Choroid plexus epithelial cell (primary cell): ENCODE measurements around the gene GMDS.

Experiments
- DNase-seq: peaks from one replicate; pipeline ENCODE4 v3.0.0-alpha.2; 2010; ENCODE audit warnings: low read depth
- H3K4me3 ChIP-seq: 2 replicates; pipeline ENCODE4 v1.5.1; 2011; ENCODE audit warnings: low read depth, mild to moderate bottlenecking, control low read depth, low read length, moderate library complexity
- TF ChIP-seq, protein P1 (sequence below): conservative IDR thresholded peaks from 2 replicates; pipeline ENCODE4 v1.5.1; 2011; ENCODE audit warnings: low read depth, mild to moderate bottlenecking, control low read depth, inconsistent platforms, low read length, moderate library complexity

Gene GMDS

GRCh38 chr6:1971612-1972011 lies 273.8 kb downstream of the GMDS start:
- H3K4me3 ChIP-seq: no peak overlapping the region
- DNase-seq: no peak
- TF ChIP-seq, protein P1, sequence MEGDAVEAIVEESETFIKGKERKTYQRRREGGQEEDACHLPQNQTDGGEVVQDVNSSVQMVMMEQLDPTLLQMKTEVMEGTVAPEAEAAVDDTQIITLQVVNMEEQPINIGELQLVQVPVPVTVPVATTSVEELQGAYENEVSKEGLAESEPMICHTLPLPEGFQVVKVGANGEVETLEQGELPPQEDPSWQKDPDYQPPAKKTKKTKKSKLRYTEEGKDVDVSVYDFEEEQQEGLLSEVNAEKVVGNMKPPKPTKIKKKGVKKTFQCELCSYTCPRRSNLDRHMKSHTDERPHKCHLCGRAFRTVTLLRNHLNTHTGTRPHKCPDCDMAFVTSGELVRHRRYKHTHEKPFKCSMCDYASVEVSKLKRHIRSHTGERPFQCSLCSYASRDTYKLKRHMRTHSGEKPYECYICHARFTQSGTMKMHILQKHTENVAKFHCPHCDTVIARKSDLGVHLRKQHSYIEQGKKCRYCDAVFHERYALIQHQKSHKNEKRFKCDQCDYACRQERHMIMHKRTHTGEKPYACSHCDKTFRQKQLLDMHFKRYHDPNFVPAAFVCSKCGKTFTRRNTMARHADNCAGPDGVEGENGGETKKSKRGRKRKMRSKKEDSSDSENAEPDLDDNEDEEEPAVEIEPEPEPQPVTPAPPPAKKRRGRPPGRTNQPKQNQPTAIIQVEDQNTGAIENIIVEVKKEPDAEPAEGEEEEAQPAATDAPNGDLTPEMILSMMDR: no peak

DNA sequence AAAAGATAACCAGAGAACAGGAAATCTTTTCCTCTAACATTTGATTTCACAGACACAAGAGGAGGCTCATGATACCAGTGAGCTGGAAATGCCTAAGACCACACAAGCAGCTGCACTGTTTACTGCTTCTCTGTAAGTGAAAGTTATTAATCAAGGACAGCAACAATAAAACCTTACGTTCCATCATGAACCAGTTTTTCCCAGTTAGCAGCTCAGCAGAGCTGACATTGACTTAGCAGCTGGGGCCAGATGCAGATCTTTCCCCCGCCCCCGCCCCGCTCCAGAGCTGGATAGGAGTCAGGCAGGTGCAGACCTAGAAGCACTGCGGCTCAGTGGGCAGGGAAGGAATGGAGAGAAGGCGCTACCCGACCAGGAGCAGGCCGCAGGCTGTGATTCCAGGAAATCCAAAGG lies 275.2 kb downstream of the GMDS start:
- TF ChIP-seq, protein P1: no peak
- no peak overlapping the region for H3K4me3 ChIP-seq
- peak; percentile 34 for DNase-seq

GRCh38 chr6:1966713-1967112 lies 278.7 kb downstream of the GMDS start:
- H3K4me3 ChIP-seq: peak overlapping the region; percentile 39
- TF ChIP-seq, protein P1: no peak
- no peak for DNase-seq

- TF ChIP-seq, protein P1: no peak
- H3K4me3 ChIP-seq: no peak overlapping the region
- no peak for DNase-seq
Measured at GRCh38 chr6:1965596-1966224, 279.7 kb downstream of the GMDS start.

DNA sequence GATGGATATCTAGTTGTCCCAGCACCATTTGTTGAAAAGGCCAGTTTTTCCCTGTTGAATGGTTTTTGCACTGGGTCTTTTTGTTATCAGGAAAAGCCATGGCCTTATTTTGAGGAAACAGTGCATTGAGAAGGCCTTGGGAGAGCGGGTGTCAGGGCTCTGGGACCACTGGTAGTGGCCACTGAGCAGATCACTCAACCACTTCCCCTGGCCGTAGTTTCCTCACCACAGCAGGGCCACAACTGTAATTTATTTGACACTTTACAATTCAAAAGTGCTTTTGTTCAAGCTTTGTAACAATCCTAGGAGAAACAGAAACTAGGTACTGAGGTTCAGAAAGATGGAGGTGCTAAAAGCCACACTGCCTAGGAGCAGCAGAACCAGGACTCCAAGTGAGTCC lies 281.8 kb downstream of the GMDS start:
- no peak overlapping the region for H3K4me3 ChIP-seq
- TF ChIP-seq, protein P1: no peak
- DNase-seq: no peak

DNA sequence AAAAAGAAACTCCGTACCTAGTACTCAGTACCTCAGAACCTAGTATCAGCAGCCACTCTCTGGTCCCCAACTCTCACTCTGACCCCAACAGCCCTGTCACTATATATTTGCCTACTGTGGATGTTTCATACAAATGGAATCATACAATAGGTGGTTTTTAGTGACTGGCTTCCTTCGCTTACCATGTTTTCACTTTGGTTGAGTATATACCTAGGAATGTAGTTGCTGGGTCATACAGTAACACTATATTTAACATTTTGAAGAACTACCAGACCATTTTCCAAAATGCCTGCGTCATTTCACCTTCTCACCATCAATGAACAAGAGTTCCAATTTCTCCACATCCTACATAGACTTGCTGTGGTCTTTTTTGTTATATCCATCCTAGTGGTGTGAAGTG lies 283.2 kb downstream of the GMDS start:
- H3K4me3 ChIP-seq: no peak overlapping the region
- no peak for DNase-seq
- TF ChIP-seq, protein P1: no peak

DNA sequence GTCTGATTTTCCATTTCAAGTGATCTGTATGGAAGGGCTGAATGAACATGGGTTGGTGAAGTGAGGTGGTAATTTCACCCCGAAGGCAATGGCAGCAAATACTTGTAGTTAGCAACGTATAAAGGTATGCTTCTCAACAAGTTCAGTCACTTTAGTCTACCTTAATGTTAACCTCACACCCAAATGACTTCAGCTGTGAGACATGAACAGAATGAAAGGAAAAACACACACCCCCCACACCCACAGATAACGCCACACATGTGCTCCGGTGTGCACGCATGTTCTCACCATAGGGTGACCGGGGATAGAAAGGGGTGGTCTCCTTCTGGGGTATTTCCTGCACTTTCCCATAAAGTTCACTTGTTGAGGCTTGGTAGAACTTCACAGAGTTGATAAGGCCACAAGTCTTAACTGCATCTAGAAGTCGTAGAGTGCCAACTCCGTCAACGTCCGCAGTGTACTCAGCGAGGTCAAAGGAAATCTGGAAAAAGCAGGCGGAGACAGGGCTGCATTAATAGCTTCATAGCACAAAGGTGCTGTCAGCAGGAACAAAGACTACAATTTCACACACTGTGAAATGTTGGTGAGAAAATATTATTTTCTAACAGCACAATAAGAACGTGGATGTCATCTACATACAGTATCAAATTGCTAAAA lies 284.8 kb downstream of the GMDS start:
- no peak for DNase-seq
- TF ChIP-seq, protein P1: no peak
- H3K4me3 ChIP-seq: no peak overlapping the region
